H1 (cell line): ENCODE data around the gene RRP7A. TPM values are rescaled to one million over a fixed set of nuclear protein-coding genes. Genes with fewer than 3 reads are reported as not detected.
"Not testable (repeated sequence)": the region's sequence is repeated elsewhere in the genome, so short reads cannot be mapped to it uniquely, and the experiment has no call there.

Experiments used
- CTCF ChIA-PET: fragments of 300-600 bp; sonication (Branson Sonifier 250); formaldehyde crosslinking; loops from one replicate; lab custom pipeline; 2021; ENCODE audit not compliant: partially characterized antibody; lab: Charles Lee
- POLR2A ChIA-PET: fragments of 300-600 bp; sonication (Branson Sonifier 250); formaldehyde crosslinking; loops from one replicate; lab custom pipeline; 2021; ENCODE audit warnings: inconsistent platforms; ENCODE audit not compliant: partially characterized antibody; lab: Charles Lee
- DNase-seq, 2 experiments: peaks; one replicate each; pipeline versions ENCODE4 v3.0.0 to v3.0.0-alpha.2; 2010 to 2022; ENCODE audit warnings: low spot score in 2 of 2, low read depth in 1 of 2, mixed read lengths in 1 of 2
- FAIRE-seq: peaks from 2 replicates; lab custom pipeline; 2011; peaks lifted over from hg19 to GRCh38; lab: Jason Lieb, UNC
- H2AFZ ChIP-seq: 2 replicates; pipeline ENCODE4 v1.8.1; 2012; ENCODE audit warnings: low read length, inconsistent platforms
- H2AK5ac ChIP-seq: 2 replicates; pipeline ENCODE4 v1.6.1; 2013; ENCODE audit warnings: low read depth, low read length
- H2BK120ac ChIP-seq: replicated peaks from 2 replicates; pipeline ENCODE3; 2013; ENCODE audit warnings: low read depth, low read length, inconsistent platforms
- H2BK12ac ChIP-seq: 2 replicates; pipeline ENCODE4 v1.6.1; 2013; ENCODE audit warnings: low read depth, low read length
- H2BK15ac ChIP-seq: 2 replicates; pipeline ENCODE4 v1.6.1; 2013; ENCODE audit warnings: low read length
- H2BK20ac ChIP-seq: 2 replicates; pipeline ENCODE4 v1.6.1; 2013; ENCODE audit warnings: low read length
- H2BK5ac ChIP-seq: 2 replicates; pipeline ENCODE4 v1.6.1; 2013; ENCODE audit warnings: low read depth, low read length
- H3K14ac ChIP-seq: 2 replicates; pipeline ENCODE4 v1.6.1; 2013; ENCODE audit warnings: inconsistent platforms; ENCODE audit not compliant: insufficient read length
- H3K18ac ChIP-seq: 2 replicates; pipeline ENCODE4 v1.6.1; 2013; ENCODE audit warnings: low read length; ENCODE audit errors: extremely low read depth
- H3K23ac ChIP-seq: 2 replicates; pipeline ENCODE4 v1.6.1; 2013; ENCODE audit warnings: inconsistent platforms; ENCODE audit not compliant: insufficient read length
- H3K23me2 ChIP-seq: 2 replicates; pipeline ENCODE4 v1.6.1; 2013; ENCODE audit warnings: low read depth, low read length
- H3K27ac ChIP-seq: 2 replicates; pipeline ENCODE4 v1.6.1; 2011; ENCODE audit warnings: low read depth, low read length, inconsistent platforms
- H3K27me3 ChIP-seq, 4 experiments: replicated peaks in 1 of 4; 1 replicate in 1 of 4; 2 replicates in 3 of 4; pipeline versions ENCODE4 v1.6.1 to v1.8.1; 2011 to 2013; ENCODE audit warnings: low read length in 3 of 4, mild to moderate bottlenecking in 3 of 4, inconsistent platforms in 2 of 4, mixed read lengths in 2 of 4, moderate library complexity in 1 of 4; ENCODE audit not compliant: control insufficient read depth in 3 of 4, insufficient read depth in 3 of 4; ENCODE audit errors: extremely low read depth in 1 of 4
- H3K36me3 ChIP-seq, 4 experiments: 2 replicates each; pipeline versions ENCODE4 v1.6.1 to v1.8.1; 2011 to 2013; ENCODE audit warnings: mild to moderate bottlenecking in 4 of 4, low read length in 3 of 4, moderate library complexity in 2 of 4, control low read depth in 1 of 4, inconsistent platforms in 1 of 4; ENCODE audit not compliant: insufficient read depth in 4 of 4, control insufficient read depth in 2 of 4
- H3K4ac ChIP-seq: replicated peaks from 2 replicates; pipeline ENCODE3; 2013; ENCODE audit warnings: low read length, low read depth, mixed read lengths, inconsistent platforms; ENCODE audit not compliant: insufficient read length
- H3K4me1 ChIP-seq, 4 experiments: replicated peaks in 1 of 4; 1 replicate in 1 of 4; 2 replicates in 3 of 4; pipeline versions ENCODE4 v1.6.1 to v1.8.1; 2011 to 2013; ENCODE audit warnings: low read length in 3 of 4, inconsistent platforms in 2 of 4, mixed read lengths in 1 of 4; ENCODE audit not compliant: insufficient read depth in 4 of 4, control insufficient read depth in 3 of 4
- H3K4me2 ChIP-seq, 2 experiments: 2 replicates each; pipeline versions ENCODE4 v1.6.1 to v1.8.1; 2011 to 2013; ENCODE audit warnings: low read depth in 2 of 2, low read length in 2 of 2, control low read depth in 1 of 2, inconsistent platforms in 1 of 2, mild to moderate bottlenecking in 1 of 2; ENCODE audit not compliant: insufficient read depth in 1 of 2
- H3K4me3 ChIP-seq, 4 experiments: fragments of 200-600, 300-600 bp in 1 of 4; sonication (generic), shearing (Covaris generic), sonication (Bioruptor Twin) in 1 of 4; 2 replicates each; pipeline versions ENCODE4 v1.5.1 to v1.8.1; 2011 to 2016; ENCODE audit warnings: low read length in 4 of 4, low read depth in 3 of 4, control low read depth in 2 of 4, inconsistent platforms in 2 of 4, mild to moderate bottlenecking in 2 of 4, mixed read lengths in 1 of 4, moderate library complexity in 1 of 4; ENCODE audit not compliant: insufficient read depth in 2 of 4; ENCODE audit errors: extremely low read depth in 1 of 4
- H3K56ac ChIP-seq: replicated peaks from 2 replicates; pipeline ENCODE3; 2013; ENCODE audit warnings: low read depth, mild to moderate bottlenecking, mixed read lengths, low read length, inconsistent platforms; ENCODE audit not compliant: insufficient read length
- H3K79me1 ChIP-seq: 2 replicates; pipeline ENCODE4 v1.6.1; 2013; ENCODE audit warnings: low read depth, low read length, control low read depth
- H3K79me2 ChIP-seq, 2 experiments: 2 replicates each; pipeline versions ENCODE4 v1.6.1 to v1.8.1; 2012 to 2013; ENCODE audit warnings: low read length in 2 of 2, mild to moderate bottlenecking in 2 of 2, inconsistent platforms in 1 of 2; ENCODE audit not compliant: insufficient read depth in 2 of 2, control insufficient read depth in 1 of 2
- H3K9ac ChIP-seq, 4 experiments: replicated peaks in 1 of 4; 1 replicate in 1 of 4; 2 replicates in 3 of 4; pipeline versions ENCODE4 v1.6.1 to v1.8.1; 2011 to 2013; ENCODE audit warnings: low read depth in 3 of 4, low read length in 3 of 4, control low read depth in 2 of 4, mild to moderate bottlenecking in 2 of 4, moderate library complexity in 2 of 4, inconsistent platforms in 1 of 4; ENCODE audit errors: extremely low read depth in 1 of 4
- H3K9me3 ChIP-seq, 2 experiments: 2 replicates each; pipeline versions ENCODE4 v1.6.1 to v1.8.1; 2012 to 2013; ENCODE audit warnings: mild to moderate bottlenecking in 2 of 2, moderate library complexity in 2 of 2, control low read depth in 1 of 2, inconsistent platforms in 1 of 2, low read depth in 1 of 2, low read length in 1 of 2, mixed read lengths in 1 of 2; ENCODE audit not compliant: insufficient read depth in 2 of 2
- H4K20me1 ChIP-seq, 2 experiments: replicated peaks in 1 of 2; 2 replicates each; pipeline versions ENCODE3 to v1.8.1; 2011 to 2013; ENCODE audit warnings: inconsistent platforms in 2 of 2, low read length in 2 of 2, mild to moderate bottlenecking in 1 of 2; ENCODE audit not compliant: insufficient read depth in 2 of 2, control insufficient read depth in 1 of 2
- H4K5ac ChIP-seq: 2 replicates; pipeline ENCODE4 v1.6.1; 2013; ENCODE audit warnings: low read length, low read depth, mixed read lengths, inconsistent platforms; ENCODE audit not compliant: insufficient read length
- H4K8ac ChIP-seq: 2 replicates; pipeline ENCODE4 v1.8.0; 2013; ENCODE audit warnings: mild to moderate bottlenecking, moderate library complexity, low read length, inconsistent platforms; ENCODE audit not compliant: insufficient read depth; ENCODE audit errors: extremely low read depth
- H4K91ac ChIP-seq: replicated peaks from 2 replicates; pipeline ENCODE3; 2013; ENCODE audit warnings: low read length, mixed read lengths, inconsistent platforms; ENCODE audit not compliant: insufficient read length
- RAD21 ChIP-seq, 2 experiments: IDR thresholded peaks in 1 of 2; conservative IDR thresholded peaks in 1 of 2; 2 replicates each; pipeline ENCODE4 v1.6.1; 2011; ENCODE audit warnings: low read depth in 2 of 2, low read length in 2 of 2, improper control_type of control experiment in 1 of 2, inconsistent platforms in 1 of 2, mild to moderate bottlenecking in 1 of 2, moderate library complexity in 1 of 2
- WGBS, 2 experiments: shearing (Covaris generic) in 1 of 2; methylation state at CpG; one replicate each; pipeline versions ENCODE4 v1.1.6 to v1.1.7; 2013 to 2015; ENCODE audit warnings: low lambda C conversion rate in 2 of 2, mixed read lengths in 2 of 2, inconsistent platforms in 1 of 2, low coverage in 1 of 2, missing lambda C conversion rate in 1 of 2; ENCODE audit not compliant: insufficient replicate concordance in 2 of 2, insufficient coverage in 1 of 2, insufficient read length in 1 of 2; ENCODE audit errors: extremely low coverage in 1 of 2, missing lambda C conversion rate in 1 of 2; 5-methylcytosine and 5-hydroxymethylcytosine counted together
- polyA plus RNA-seq, 7 experiments: library from polyadenylated mRNA; depleted of rRNA in 3 of 7; stranded (reverse) in 5 of 7; unstranded in 2 of 7; fragments of >200 nt in 5 of 7; fragments of 200-250 nt in 2 of 7; gene quantifications; 1 replicate in 5 of 7; 2 replicates in 1 of 7; 4 replicates in 1 of 7; pipeline versions ENCODE4 v1.2.1 to v1.2.3, GENCODE V29; 2011 to 2013; ENCODE audit warnings: missing spikeins in 2 of 7, mixed read lengths in 2 of 7
- total RNA-seq: library from RNA; stranded (reverse); fragmentation: NEBNext Ultra II Directional; extraction: Animal tissue kit (Norgen Biotek cat#: 25700); gene quantifications from 2 replicates; pipeline ENCODE4 v1.2.1, GENCODE V29; 2021
- TF ChIP-seq, protein P1 (sequence below), 3 experiments: IDR thresholded peaks; 1 replicate in 2 of 3; 2 replicates in 1 of 3; pipeline versions ENCODE4 v1.5.1 to v1.6.1; 2011; ENCODE audit warnings: low read length in 3 of 3, mild to moderate bottlenecking in 3 of 3, inconsistent platforms in 2 of 3, low read depth in 1 of 3, moderate library complexity in 1 of 3; ENCODE audit not compliant: insufficient read depth in 1 of 3; ENCODE audit errors: control extremely low read depth in 1 of 3

Gene RRP7A
- total and polyA plus RNA-seq, 2 of the 8 experiments (the other 6 are each of a cell fraction or from before 2014, with no cell fraction given): 18.4 to 49.0 TPM

DNA sequence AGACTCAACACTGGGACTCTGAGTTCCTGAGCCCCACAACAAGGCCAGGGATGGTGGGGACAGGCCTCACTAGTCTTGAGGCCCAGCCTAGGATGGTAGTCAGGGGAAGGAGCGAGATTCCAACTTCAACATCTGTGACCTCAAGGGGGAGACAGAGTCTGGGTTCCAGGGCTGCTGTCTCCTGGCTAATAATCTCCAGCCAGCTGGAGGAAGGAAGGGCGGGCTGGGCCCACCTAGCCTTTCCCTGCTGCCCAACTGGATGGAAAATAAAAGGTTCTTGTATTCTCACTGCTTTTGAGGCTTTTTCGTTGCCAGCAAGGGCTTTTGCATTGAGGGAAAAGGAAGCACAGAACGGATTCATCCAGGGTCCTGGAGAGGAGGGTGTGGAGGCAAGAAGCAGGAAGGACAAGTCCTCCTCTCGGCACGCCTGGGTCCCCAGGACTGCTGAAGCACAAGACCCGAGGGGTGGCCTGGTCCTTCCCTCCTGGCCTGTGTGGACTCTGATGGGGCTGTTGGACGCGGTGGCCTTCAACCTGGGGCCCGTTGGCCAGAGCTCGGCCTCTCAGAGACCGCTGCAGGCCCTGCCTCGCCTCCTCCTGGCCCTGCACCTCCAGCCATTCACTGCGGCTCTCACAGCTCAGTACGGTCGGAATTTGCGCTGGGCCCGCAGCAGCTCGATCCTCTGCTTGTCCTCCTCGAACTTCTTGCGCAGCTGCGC is 7.2 kb downstream of the RRP7A start:
- not testable (repeated sequence) for H4K5ac ChIP-seq, H3K4me2 ChIP-seq, H3K56ac ChIP-seq, H4K8ac ChIP-seq, H2AK5ac ChIP-seq, H3K14ac ChIP-seq, H3K27ac ChIP-seq, H4K20me1 ChIP-seq, H2BK20ac ChIP-seq, H3K9me3 ChIP-seq, H2AFZ ChIP-seq, H3K4ac ChIP-seq, H3K23me2 ChIP-seq, H3K23ac ChIP-seq, H3K27me3 ChIP-seq, H2BK120ac ChIP-seq, H3K4me3 ChIP-seq, H2BK15ac ChIP-seq, H3K9ac ChIP-seq, H3K79me1 ChIP-seq, H2BK12ac ChIP-seq, H3K79me2 ChIP-seq, H4K91ac ChIP-seq
- Histone ChIP-seq H3K18ac (peak overlapping the region; percentile 7; the same call in 1 of the 2 replicates), H2BK5ac (peak overlapping the region; percentile 71; the same call in 1 of the 2 replicates), H3K4me1 (peaks cover 0 to 15% (median 7%) of the 10 kb centered on the region in 4 experiments; a peak in 6 of 7 replicates), H3K36me3 (peaks cover 2 to 25% (median 12%) of the 10 kb centered on the region in 4 experiments; a peak in 6 of 8 replicates)
- peak in 1 of 2 experiments; percentile 62 for DNase-seq
- CTCF ChIA-PET: interaction anchor here (0.9 to 1.7 kb wide), 6 partner anchors 14 to 48 kb away, joined by 3 to 7 read pairs (median 4); no protein-coding TSS in a partner anchor
- 89% methylated on average over 13 of the region's 22 CpGs; no CpG with 5 or more reads in 1 of the 2 experiments for WGBS, 2 experiments
- FAIRE-seq: peak; percentile 91
- POLR2A ChIA-PET: interaction anchor here (1.4 kb wide), 1 partner anchor 70 kb away, joined by 3 read pairs; no protein-coding TSS in a partner anchor
- TF ChIP-seq, protein P1, sequence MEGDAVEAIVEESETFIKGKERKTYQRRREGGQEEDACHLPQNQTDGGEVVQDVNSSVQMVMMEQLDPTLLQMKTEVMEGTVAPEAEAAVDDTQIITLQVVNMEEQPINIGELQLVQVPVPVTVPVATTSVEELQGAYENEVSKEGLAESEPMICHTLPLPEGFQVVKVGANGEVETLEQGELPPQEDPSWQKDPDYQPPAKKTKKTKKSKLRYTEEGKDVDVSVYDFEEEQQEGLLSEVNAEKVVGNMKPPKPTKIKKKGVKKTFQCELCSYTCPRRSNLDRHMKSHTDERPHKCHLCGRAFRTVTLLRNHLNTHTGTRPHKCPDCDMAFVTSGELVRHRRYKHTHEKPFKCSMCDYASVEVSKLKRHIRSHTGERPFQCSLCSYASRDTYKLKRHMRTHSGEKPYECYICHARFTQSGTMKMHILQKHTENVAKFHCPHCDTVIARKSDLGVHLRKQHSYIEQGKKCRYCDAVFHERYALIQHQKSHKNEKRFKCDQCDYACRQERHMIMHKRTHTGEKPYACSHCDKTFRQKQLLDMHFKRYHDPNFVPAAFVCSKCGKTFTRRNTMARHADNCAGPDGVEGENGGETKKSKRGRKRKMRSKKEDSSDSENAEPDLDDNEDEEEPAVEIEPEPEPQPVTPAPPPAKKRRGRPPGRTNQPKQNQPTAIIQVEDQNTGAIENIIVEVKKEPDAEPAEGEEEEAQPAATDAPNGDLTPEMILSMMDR (IDR thresholded peaks at IDR 0.05; ENCODE audit: control extremely low read depth in 1 of 3, insufficient read depth in 1 of 3, low read depth in 1 of 3, low read length in 3 of 3): peak; percentile 10 to 23 (median 18); a peak in 3 of 4 replicates
- peak; percentile 33 to 36; a peak in 3 of 4 replicates for TF ChIP-seq RAD21 (IDR thresholded peaks at IDR 0.05 in 1 of 2, conservative IDR thresholded peaks at IDR 0.05 in 1 of 2; ENCODE audit: low read depth in 2 of 2, low read length in 2 of 2)
